ENCODE data around the gene HIRA.

DNA sequence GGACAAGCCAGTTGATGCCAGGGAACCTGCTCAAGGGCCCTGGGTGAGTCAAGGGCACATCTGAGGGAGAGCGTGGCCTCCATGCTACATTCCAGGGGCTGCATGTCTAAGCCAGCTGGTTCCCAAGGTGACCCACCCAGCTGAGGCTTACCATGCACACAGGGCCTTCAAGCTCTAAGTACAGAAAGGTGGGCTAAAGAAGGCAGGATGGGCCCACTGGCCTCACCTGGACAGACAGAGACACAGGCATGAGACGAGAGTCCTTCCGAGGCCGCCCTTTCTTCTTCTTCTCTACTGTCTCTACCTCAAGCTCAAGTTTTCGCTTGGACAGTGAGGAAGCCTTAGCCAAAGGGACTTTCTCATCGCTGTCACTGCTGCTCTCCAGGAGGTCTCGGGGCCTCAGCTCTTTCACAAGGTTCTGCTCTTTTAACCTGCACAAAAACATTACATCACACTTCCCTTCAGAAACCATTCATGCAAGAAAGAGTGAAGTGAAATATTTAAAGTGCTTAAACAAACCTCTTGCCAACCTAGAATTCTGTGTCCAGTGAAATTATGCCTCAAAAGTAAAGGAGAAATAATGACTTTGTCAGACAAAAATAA, 69.9 kb downstream of the HIRA start:
- TF ChIP-seq, protein P1, sequence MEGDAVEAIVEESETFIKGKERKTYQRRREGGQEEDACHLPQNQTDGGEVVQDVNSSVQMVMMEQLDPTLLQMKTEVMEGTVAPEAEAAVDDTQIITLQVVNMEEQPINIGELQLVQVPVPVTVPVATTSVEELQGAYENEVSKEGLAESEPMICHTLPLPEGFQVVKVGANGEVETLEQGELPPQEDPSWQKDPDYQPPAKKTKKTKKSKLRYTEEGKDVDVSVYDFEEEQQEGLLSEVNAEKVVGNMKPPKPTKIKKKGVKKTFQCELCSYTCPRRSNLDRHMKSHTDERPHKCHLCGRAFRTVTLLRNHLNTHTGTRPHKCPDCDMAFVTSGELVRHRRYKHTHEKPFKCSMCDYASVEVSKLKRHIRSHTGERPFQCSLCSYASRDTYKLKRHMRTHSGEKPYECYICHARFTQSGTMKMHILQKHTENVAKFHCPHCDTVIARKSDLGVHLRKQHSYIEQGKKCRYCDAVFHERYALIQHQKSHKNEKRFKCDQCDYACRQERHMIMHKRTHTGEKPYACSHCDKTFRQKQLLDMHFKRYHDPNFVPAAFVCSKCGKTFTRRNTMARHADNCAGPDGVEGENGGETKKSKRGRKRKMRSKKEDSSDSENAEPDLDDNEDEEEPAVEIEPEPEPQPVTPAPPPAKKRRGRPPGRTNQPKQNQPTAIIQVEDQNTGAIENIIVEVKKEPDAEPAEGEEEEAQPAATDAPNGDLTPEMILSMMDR (IDR thresholded peaks at IDR 0.05): no peak
- TF ChIP-seq POLR2A (IDR thresholded peaks at IDR 0.05): peak in 1 of 2 donors; percentile 55

Measured in thyroid gland (tissue), 4 donors.